ENCODE data around the gene HOXD4. TPM values are rescaled to one million over a fixed set of nuclear protein-coding genes. Genes with fewer than 3 reads are reported as not detected.

HOXD4 gene
- total and polyA plus RNA-seq, 8 donors: 0.17 to 0.99 (median 0.68) TPM

DNA sequence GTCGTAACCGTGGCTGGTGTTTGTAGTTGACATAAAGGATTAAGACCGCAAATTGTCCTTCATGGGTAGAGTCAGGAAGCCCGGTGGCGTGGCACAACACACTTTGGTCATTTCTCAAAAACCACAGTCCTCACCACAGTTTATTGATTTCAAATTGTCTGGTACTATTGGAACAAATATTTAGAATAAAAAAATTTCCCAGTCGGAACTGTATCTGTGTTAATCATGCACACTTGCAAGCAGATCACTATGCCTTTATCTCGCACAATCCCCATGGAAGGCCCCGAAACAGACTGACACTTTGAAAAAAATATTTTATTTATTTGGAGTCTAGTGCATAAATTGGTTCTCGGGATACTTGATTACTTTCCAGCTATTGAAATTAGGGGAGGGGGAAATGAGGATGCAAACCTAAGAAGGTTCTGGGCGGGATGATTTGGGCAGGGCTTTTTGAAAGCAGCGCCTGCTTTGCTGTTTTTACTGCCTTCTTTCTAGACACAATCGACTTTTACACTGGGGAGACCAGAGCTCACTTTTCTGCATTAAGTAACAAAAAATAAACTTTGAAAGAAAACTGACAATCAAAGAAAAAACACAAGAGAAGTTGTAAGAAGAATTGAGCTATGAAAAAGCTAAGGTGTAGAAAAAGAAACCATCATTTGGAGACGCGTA lies 21.7 kb downstream of the HOXD4 start:
- no peak for DNase-seq
- H3K9me3 ChIP-seq: no peaks in the 10 kb centered on the region
- TF ChIP-seq, protein P1, sequence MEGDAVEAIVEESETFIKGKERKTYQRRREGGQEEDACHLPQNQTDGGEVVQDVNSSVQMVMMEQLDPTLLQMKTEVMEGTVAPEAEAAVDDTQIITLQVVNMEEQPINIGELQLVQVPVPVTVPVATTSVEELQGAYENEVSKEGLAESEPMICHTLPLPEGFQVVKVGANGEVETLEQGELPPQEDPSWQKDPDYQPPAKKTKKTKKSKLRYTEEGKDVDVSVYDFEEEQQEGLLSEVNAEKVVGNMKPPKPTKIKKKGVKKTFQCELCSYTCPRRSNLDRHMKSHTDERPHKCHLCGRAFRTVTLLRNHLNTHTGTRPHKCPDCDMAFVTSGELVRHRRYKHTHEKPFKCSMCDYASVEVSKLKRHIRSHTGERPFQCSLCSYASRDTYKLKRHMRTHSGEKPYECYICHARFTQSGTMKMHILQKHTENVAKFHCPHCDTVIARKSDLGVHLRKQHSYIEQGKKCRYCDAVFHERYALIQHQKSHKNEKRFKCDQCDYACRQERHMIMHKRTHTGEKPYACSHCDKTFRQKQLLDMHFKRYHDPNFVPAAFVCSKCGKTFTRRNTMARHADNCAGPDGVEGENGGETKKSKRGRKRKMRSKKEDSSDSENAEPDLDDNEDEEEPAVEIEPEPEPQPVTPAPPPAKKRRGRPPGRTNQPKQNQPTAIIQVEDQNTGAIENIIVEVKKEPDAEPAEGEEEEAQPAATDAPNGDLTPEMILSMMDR (IDR thresholded peaks at IDR 0.05): no peak
- no peak overlapping the region for H3K4me3 ChIP-seq
- intact Hi-C loops (cut with DNase I): no loop called here
- H3K27me3 ChIP-seq: peaks cover 77 to 100% of the 10 kb centered on the region in 2 donors
- no peaks in the 10 kb centered on the region for H3K36me3 ChIP-seq
- ATAC-seq: no peak
- H3K4me1 ChIP-seq: peaks cover 0 to 4% of the 10 kb centered on the region in 2 donors
- no peak overlapping the region for H3K27ac ChIP-seq

DNA sequence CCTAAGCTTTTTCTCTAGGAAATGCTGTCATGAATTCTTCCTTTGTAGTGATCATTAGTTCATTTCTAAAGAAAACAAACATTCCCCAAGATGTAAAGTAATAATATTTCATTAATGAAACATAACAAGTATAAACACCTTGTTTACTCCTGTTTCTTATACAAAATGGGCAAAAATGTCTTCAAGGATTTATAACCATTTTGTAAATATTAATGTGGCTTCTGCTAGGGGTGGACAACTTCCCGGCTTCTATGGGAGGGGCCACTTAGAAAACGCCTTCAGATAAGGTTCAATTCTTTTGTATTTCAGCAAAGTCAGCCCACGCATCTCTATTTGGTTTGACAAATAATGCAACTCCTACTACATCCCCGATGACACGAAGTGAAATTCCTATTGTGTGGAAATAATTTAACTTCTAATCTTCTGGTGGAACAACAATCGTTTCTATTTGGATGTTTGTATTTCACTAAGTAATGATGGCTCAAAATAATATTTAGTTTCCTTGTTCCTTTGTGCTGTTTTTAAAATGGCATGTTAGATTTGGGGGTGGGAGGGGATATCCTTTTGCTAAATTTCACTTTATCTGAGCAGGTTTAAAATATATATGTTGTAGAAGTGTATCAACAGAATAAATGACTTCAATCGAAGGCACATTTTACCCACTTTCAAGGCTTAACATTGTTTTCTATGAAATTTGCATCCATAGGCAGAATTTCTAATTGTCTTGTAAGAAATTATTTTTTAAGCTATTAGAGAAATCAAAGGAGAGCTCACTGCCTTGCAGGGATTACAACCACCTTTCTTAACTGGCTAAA lies 22.4 kb downstream of the HOXD4 start:
- Histone ChIP-seq H3K4me3 (no peak overlapping the region), H3K27ac (no peak overlapping the region), H3K9me3 (no peaks in the 10 kb centered on the region), H3K4me1 (peaks cover 0 to 9% of the 10 kb centered on the region in 2 donors), H3K27me3 (peaks cover 84 to 100% of the 10 kb centered on the region in 2 donors), H3K36me3 (no peaks in the 10 kb centered on the region)
- intact Hi-C loops (cut with DNase I): no loop called here
- TF ChIP-seq, protein P1 (IDR thresholded peaks at IDR 0.05): no peak
- DNase-seq: no peak
- ATAC-seq: no peak

DNA sequence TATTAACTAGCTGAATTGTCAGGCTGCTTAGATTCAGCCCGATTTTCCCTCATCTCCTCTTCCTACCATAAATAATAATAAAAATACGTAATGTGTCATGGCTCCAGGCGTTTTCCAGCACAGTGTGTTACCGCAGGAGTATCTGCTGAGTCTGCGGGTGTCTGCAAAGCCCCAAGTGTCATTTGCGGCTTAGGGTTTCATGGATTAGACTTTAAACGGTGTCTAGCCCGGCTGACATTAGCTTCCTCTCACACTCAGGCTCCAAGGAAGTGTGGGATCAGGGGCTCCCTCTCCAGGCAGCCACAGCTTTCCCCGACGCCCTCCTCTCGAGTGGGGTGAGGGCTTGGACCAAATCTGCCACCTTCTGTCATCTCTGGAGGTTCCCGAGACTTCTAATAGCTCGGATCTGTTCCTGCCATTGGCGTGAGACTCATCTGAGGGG lies 23.1 kb downstream of the HOXD4 start:
- intact Hi-C loops (cut with DNase I): no loop called here
- peaks cover 89 to 100% of the 10 kb centered on the region in 2 donors for H3K27me3 ChIP-seq
- ATAC-seq (no peak), DNase-seq (no peak)
- peaks cover 0 to 9% of the 10 kb centered on the region in 2 donors for H3K4me1 ChIP-seq
- no peak overlapping the region for H3K27ac ChIP-seq
- H3K36me3 ChIP-seq: no peaks in the 10 kb centered on the region
- H3K4me3 ChIP-seq: no peak overlapping the region
- TF ChIP-seq, protein P1 (IDR thresholded peaks at IDR 0.05): no peak
- no peaks in the 10 kb centered on the region for H3K9me3 ChIP-seq

DNA sequence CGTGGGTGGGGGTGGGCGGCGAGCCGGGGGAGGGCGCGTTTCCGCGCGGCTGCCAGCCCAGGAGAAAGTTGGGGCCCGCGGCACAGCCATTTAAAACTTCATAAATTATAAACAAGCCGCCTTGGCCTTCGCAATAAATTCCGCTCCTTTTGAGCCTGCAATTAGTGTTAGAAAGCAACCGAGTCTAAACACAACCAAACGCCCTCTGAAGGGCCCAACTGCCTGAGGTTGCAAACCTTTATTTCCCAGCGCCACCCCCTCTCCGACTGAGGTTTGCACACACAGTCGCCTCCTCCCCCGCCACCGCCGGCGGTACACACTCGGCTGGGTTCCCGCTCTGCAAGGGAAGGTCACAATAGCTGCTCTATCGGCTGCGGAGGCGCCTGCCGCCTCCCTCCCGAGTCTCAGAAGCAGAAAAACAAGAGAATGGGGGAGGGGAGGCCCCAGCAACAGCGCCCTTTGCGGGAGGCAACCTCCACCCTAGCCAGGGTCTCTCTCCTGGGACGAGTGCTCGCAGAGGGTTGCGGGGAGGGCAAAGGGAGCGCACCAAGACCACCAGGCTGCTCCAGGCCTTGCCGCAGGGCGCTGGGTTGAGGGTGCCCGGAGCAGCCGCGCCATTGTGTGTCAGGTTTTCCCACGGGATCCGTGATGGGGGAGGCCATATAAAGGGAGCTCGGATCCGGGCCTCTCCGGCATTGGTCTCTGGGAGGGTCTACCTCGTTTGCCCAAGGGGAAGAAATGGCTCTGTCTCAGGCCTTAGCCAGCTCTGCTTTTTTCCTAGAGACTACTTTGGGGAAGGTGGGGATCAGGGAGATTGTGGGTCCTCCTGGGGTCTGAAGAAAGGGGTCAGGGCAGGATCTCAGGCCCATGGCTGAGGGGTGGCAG lies 23.7 kb downstream of the HOXD4 start:
- Histone ChIP-seq H3K27ac (no peak overlapping the region), H3K27me3 (peaks cover 89 to 100% of the 10 kb centered on the region in 2 donors), H3K4me1 (peaks cover 0 to 9% of the 10 kb centered on the region in 2 donors), H3K36me3 (no peaks in the 10 kb centered on the region), H3K9me3 (no peaks in the 10 kb centered on the region), H3K4me3 (no peak overlapping the region)
- DNase-seq (no peak), ATAC-seq (no peak)
- TF ChIP-seq, protein P1 (IDR thresholded peaks at IDR 0.05): no peak
- intact Hi-C loops (cut with DNase I): no loop called here
